ENCODE results near the gene SH3PXD2A.
"Not testable (repeated sequence)": the region's sequence is repeated elsewhere in the genome, so short reads cannot be mapped to it uniquely, and the experiment has no call there.

SH3PXD2A gene

GRCh38 chr10:103620891-103621782, 234.2 kb downstream of the SH3PXD2A start:
- no peak for DNase-seq (ENCODE audit: low read depth in 2 of 2)

GRCh38 chr10:103620352-103620740, 235.0 kb downstream of the SH3PXD2A start:
- no peak for DNase-seq (ENCODE audit: low read depth in 2 of 2)

GRCh38 chr10:103619424-103620351, 235.7 kb downstream of the SH3PXD2A start:
- no peak for DNase-seq (ENCODE audit: low read depth in 2 of 2)

GRCh38 chr10:103618575-103619423, 236.6 kb downstream of the SH3PXD2A start:
- DNase-seq (ENCODE audit: low read depth in 2 of 2): no peak

- DNase-seq (ENCODE audit: low read depth in 2 of 2): no peak
Measured at GRCh38 chr10:103617602-103618385, 237.6 kb downstream of the SH3PXD2A start.

- DNase-seq (ENCODE audit: low read depth in 2 of 2): no peak
Measured at GRCh38 chr10:103616705-103617601, 238.4 kb downstream of the SH3PXD2A start.

GRCh38 chr10:103614306-103615158, 240.8 kb downstream of the SH3PXD2A start:
- no peak for DNase-seq (ENCODE audit: low read depth in 2 of 2)

GRCh38 chr10:103613616-103614015, 241.8 kb downstream of the SH3PXD2A start:
- DNase-seq (ENCODE audit: low read depth in 2 of 2): no peak

- DNase-seq (ENCODE audit: low read depth in 2 of 2): no peak
Measured at GRCh38 chr10:103612462-103613365, 242.7 kb downstream of the SH3PXD2A start.

GRCh38 chr10:103610921-103611511, 244.4 kb downstream of the SH3PXD2A start:
- DNase-seq (ENCODE audit: low read depth in 2 of 2): no peak

- no peak for DNase-seq (ENCODE audit: low read depth in 2 of 2)
Measured at GRCh38 chr10:103610083-103610472, 245.3 kb downstream of the SH3PXD2A start.

GRCh38 chr10:103609231-103610082, 245.9 kb downstream of the SH3PXD2A start:
- DNase-seq (ENCODE audit: low read depth in 2 of 2): no peak

- not testable (repeated sequence) for DNase-seq (ENCODE audit: low read depth in 2 of 2)
Measured at GRCh38 chr10:103608056-103608455, 247.3 kb downstream of the SH3PXD2A start.

- not testable (repeated sequence) for DNase-seq (ENCODE audit: low read depth in 2 of 2)
Measured at GRCh38 chr10:103607051-103607450, 248.3 kb downstream of the SH3PXD2A start.

- not testable (repeated sequence) for DNase-seq (ENCODE audit: low read depth in 2 of 2)
Measured at GRCh38 chr10:103606097-103606438, 249.3 kb downstream of the SH3PXD2A start.

GRCh38 chr10:103605359-103606096, 249.8 kb downstream of the SH3PXD2A start:
- no peak for DNase-seq (ENCODE audit: low read depth in 2 of 2)
